Parathyroid adenoma (tissue), 2 donors: Measurements from ENCODE around the gene CYB561D1.

Source experiments
- H2AFZ ChIP-seq: fragments of 300-600 bp; sonication (generic); one replicate; pipeline ENCODE4 v1.7.0; 2017; ENCODE audit warnings: antibody characterized with exemption, mild to moderate bottlenecking
- H3K27ac ChIP-seq: fragments of 300-600 bp; sonication (generic); one replicate; pipeline ENCODE4 v1.7.0; 2017
- H3K27me3 ChIP-seq: fragments of 300-600 bp; sonication (generic); one replicate; pipeline ENCODE4 v1.7.0; 2017; ENCODE audit warnings: low read length; ENCODE audit not compliant: control insufficient read depth, insufficient read depth
- H3K36me3 ChIP-seq: fragments of 300-600 bp; sonication (generic); one replicate; pipeline ENCODE4 v1.7.0; 2017; ENCODE audit warnings: low read length; ENCODE audit not compliant: control insufficient read depth, insufficient read depth
- H3K4me1 ChIP-seq: fragments of 300-600 bp; sonication (generic); one replicate; pipeline ENCODE4 v1.7.0; 2017; ENCODE audit warnings: control low read depth
- H3K4me2 ChIP-seq: fragments of 300-600 bp; sonication (generic); one replicate; pipeline ENCODE4 v1.7.0; 2017; ENCODE audit warnings: low read length
- H3K4me3 ChIP-seq: fragments of 300-600 bp; sonication (generic); one replicate; pipeline ENCODE4 v1.7.0; 2017; ENCODE audit warnings: low read depth, low read length
- H3K79me2 ChIP-seq: fragments of 300-600 bp; sonication (generic); one replicate; pipeline ENCODE4 v1.7.0; 2017; ENCODE audit warnings: control low read depth
- H3K9ac ChIP-seq: fragments of 300-600 bp; sonication (generic); one replicate; pipeline ENCODE4 v1.7.0; 2017; ENCODE audit warnings: mild to moderate bottlenecking
- H3K9me3 ChIP-seq: fragments of 300-600 bp; sonication (generic); one replicate; pipeline ENCODE4 v1.7.0; 2017; ENCODE audit warnings: low read length; ENCODE audit not compliant: control insufficient read depth
- CTCF ChIP-seq: fragments of 300-600 bp; sonication (generic); IDR thresholded peaks from one replicate; pipeline ENCODE4 v1.7.0; 2017; ENCODE audit warnings: antibody characterized with exemption, mild to moderate bottlenecking
- donor health status: primary hyperparathyroidism.

The CYB561D1 gene

GRCh38 chr1:109500941-109501381 lies 7.1 kb downstream of the CYB561D1 start:
- no peak overlapping the region for H3K27ac ChIP-seq
- H3K27me3 ChIP-seq, result no peaks in the 10 kb centered on the region
- H3K9ac ChIP-seq, result no peak overlapping the region
- H3K4me2 ChIP-seq, result no peak overlapping the region
- no peak overlapping the region for H2AFZ ChIP-seq
- no peak overlapping the region for H3K4me3 ChIP-seq
- H3K36me3 ChIP-seq, result no peaks in the 10 kb centered on the region
- no peaks in the 10 kb centered on the region for H3K9me3 ChIP-seq
- no peaks in the 10 kb centered on the region for H3K79me2 ChIP-seq
- H3K4me1 ChIP-seq, result no peaks in the 10 kb centered on the region
- TF ChIP-seq CTCF, result no peak

GRCh38 chr1:109501644-109502363 lies 7.9 kb downstream of the CYB561D1 start:
- Histone ChIP-seq H3K27me3 (no peaks in the 10 kb centered on the region), H3K79me2 (no peaks in the 10 kb centered on the region), H3K4me2 (no peak overlapping the region), H3K4me1 (no peaks in the 10 kb centered on the region), H3K36me3 (no peaks in the 10 kb centered on the region), H3K4me3 (no peak overlapping the region), H3K27ac (no peak overlapping the region), H3K9me3 (no peaks in the 10 kb centered on the region), H3K9ac (no peak overlapping the region), H2AFZ (no peak overlapping the region)
- no peak for TF ChIP-seq CTCF

GRCh38 chr1:109502364-109502851 lies 8.5 kb downstream of the CYB561D1 start:
- H3K4me1 ChIP-seq, result no peaks in the 10 kb centered on the region
- no peak overlapping the region for H3K4me2 ChIP-seq
- no peaks in the 10 kb centered on the region for H3K9me3 ChIP-seq
- no peak overlapping the region for H2AFZ ChIP-seq
- H3K27me3 ChIP-seq, result no peaks in the 10 kb centered on the region
- no peak for TF ChIP-seq CTCF
- no peaks in the 10 kb centered on the region for H3K36me3 ChIP-seq
- H3K27ac ChIP-seq, result no peak overlapping the region
- no peak overlapping the region for H3K4me3 ChIP-seq
- no peaks in the 10 kb centered on the region for H3K79me2 ChIP-seq
- no peak overlapping the region for H3K9ac ChIP-seq

- Histone ChIP-seq H3K36me3 (no peaks in the 10 kb centered on the region), H3K9me3 (no peaks in the 10 kb centered on the region), H3K27me3 (no peaks in the 10 kb centered on the region), H2AFZ (no peak overlapping the region), H3K79me2 (no peaks in the 10 kb centered on the region), H3K4me1 (no peaks in the 10 kb centered on the region), H3K4me3 (no peak overlapping the region), H3K4me2 (no peak overlapping the region), H3K27ac (no peak overlapping the region), H3K9ac (no peak overlapping the region)
- no peak for TF ChIP-seq CTCF
These were observed 10.0 kb downstream of the CYB561D1 start for GRCh38 chr1:109503935-109504334.

- Histone ChIP-seq H3K4me1 (no peaks in the 10 kb centered on the region), H2AFZ (no peak overlapping the region), H3K27ac (no peak overlapping the region), H3K4me2 (no peak overlapping the region), H3K36me3 (no peaks in the 10 kb centered on the region), H3K9ac (no peak overlapping the region), H3K4me3 (no peak overlapping the region), H3K27me3 (no peaks in the 10 kb centered on the region), H3K9me3 (no peaks in the 10 kb centered on the region), H3K79me2 (no peaks in the 10 kb centered on the region)
- TF ChIP-seq CTCF, result no peak
These were observed 11.1 kb downstream of the CYB561D1 start for GRCh38 chr1:109504974-109505373.
